Neural cell (in vitro differentiated cells): ENCODE data around the gene MPO.

Experiments
- CTCF ChIP-seq: fragments of 450-650 bp; IDR thresholded peaks from 2 replicates; pipeline ENCODE4 v1.5.1; 2014; ENCODE audit warnings: antibody characterized with exemption, mild to moderate bottlenecking, moderate library complexity; ENCODE audit not compliant: poor library complexity, severe bottlenecking
- EZH2 ChIP-seq: fragments of 200-600, 300-800 bp; shearing (Covaris generic), sonication (generic); IDR thresholded peaks from 2 replicates; pipeline ENCODE4 v1.6.1; 2014; ENCODE audit warnings: antibody characterized with exemption, low read length, borderline replicate concordance, mild to moderate bottlenecking; ENCODE audit not compliant: insufficient read depth, poor library complexity, severe bottlenecking
- POLR2AphosphoS5 ChIP-seq: IDR thresholded peaks from 2 replicates; pipeline ENCODE4 v1.6.1; 2012

- TF ChIP-seq CTCF (no peak), EZH2 (no peak), POLR2AphosphoS5 (no peak)
Measured at GRCh38 chr17:58308985-58309917, 28.5 kb upstream of the MPO start.
